HK-2 (cell line): ENCODE data around the gene TTLL4.

Experiments
- DNase-seq: peaks from one replicate; pipeline ENCODE4 v3.0.0-alpha.2; 2018; ENCODE audit not compliant: unreplicated experiment

Gene TTLL4

DNA sequence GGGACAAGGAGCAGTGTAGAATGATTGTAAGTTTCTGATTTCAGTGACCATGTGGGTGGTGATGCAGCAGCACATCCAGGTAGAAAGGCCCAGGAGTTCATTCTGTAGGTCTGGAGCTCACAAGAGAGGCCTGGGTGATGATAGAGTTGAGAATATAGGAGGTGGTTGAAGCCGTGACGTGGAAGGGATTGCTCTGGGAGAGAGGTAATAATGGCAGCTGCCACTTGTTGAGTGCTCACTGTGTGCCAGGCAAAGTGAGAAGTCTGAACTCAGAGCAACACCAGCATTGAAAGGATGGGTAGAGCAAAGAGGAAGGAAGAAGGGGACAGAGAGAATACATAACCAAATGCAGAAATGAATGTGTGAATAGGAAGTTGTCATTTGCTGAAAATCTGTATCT, 3.3 kb downstream of the TTLL4 start:
- no peak for DNase-seq

DNA sequence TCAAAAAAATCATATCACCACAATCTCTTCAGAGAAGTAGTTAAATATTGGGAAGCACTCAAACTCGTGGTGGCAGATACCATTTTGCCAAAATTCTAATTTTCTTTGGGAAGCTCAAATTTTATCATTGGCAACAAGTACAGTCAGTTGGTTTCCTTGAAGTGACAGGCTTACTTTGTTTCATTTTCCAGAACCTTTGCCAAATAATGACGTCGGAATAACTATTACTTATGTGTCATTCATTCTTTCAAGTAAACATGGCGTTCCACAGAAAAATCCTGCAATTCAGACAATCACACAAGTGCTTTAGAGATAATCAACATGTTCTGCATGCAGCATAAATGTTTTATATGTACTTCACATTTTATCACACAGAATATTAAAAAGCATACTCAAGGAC, 5.4 kb downstream of the TTLL4 start:
- no peak for DNase-seq

DNA sequence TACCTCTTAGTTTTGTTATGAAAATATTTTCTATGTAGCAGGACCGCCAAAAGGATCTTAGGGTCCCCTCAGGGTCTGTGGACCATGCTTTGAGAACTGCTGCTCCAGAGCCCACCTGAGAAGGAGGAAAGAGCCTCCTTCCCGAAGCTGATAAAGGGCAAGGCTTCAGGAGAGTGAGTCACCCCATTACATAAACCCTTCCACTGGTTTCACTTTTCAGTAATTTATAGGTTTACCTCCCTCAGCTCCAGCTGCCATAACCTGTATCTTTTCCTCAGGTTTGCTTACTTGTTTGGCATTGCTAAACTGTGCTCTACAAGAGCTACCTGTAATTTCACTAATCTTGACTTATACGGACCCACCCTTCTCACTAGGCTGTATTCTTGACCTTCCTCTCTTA, 6.6 kb downstream of the TTLL4 start:
- no peak for DNase-seq

DNA sequence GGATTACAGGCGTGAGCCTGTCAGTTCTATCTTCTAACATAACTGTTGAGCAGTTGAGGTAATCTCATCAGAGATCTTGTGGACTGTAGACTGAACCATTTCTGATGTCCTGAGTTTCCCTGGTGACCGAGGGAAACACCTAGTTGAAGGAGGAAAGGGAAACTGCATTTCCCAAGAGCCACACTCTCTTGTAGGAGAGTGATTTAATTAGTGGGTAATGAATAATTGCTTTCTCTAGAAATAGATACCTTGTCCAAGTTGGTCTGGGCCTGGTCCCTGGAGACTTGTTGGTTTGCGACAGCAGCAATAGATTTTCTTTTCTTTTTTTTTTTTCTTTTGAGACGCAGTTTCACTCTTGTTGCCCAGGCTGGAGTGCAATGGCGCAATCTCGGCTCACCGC, 7.4 kb downstream of the TTLL4 start:
- DNase-seq, result no peak

DNA sequence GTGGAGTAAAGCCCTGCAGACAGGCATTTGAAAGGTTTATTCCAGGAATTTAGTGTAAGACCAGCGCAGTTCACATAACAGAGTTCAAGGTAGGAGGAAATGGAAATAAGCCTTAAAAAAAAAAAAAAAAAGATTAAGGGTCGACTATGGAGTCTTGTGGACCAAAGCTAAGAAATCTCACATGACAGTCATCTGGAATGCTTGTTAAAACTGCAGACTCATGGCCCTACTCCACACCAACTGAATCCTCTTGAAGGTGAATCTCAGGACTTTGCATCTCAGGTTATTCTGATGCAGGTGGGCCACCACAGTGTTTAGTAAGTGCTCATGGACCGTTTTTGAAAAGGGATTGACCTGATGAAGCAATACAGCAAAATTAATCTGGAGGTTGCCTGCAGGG, 8.8 kb downstream of the TTLL4 start:
- DNase-seq, result no peak

DNA sequence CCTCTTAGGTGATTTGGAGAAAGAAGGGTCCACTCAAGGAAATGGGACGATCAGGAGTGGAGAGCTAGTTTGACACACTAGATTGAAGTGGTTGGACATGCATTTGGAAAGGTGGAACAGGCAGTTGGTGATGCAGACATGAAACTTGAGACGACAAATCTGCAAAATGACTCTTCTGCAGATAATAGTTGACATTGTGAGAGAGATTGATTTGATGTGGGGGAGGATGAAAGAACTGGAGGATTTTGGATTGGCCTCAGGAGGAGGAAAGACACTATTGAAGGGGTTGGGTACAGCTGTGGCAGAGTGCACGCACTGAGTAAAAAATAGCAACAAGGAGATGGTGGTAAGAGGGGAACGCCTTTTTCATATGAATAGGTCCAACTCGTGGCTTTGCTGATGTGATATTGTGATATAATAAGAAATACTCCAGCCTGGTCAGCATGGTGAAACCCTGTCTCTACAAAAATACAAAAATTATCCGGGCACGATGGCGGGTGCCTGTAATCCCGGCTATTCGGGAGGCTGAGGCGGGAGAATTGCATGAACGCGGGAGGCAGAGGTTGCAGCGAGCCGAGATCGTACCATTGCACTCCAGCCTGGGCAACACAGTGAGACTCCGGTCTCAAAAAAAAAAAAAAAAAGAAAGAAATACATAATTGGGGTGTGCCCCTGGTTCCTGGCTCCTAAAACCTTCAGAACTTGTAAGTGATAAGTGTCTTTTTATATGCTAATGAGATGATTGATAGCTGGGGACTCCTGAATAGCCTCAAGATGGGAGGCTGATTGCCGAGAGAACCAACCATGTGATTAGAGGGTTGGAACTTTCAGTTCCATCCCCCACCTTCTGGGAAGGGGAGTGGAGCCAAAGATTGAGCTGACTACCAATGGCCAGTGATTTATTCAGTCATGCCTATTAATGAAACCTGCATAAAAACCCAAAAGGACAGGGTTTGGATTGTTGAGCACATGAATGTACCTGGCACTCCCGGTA, 9.7 kb downstream of the TTLL4 start:
- DNase-seq, result no peak

DNA sequence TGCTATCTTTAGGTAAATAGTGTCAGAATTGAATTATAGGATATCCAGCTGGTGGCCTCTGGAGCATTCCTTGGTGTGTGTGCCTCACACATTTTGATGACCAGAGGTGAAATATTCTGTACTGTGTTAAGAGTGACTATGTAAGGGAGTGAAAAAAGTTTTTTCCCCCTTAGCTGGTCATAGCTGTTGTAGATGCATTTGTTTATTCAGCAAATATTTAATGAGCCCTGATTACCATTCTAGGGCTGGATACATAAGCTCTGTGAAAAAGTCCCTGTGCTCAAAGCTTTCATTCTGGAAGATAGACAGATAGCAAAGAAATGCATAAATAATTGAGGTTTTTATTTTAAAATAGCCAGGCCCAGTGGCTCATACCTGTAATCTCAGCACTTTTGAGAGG, 10.9 kb downstream of the TTLL4 start:
- DNase-seq, result no peak

DNA sequence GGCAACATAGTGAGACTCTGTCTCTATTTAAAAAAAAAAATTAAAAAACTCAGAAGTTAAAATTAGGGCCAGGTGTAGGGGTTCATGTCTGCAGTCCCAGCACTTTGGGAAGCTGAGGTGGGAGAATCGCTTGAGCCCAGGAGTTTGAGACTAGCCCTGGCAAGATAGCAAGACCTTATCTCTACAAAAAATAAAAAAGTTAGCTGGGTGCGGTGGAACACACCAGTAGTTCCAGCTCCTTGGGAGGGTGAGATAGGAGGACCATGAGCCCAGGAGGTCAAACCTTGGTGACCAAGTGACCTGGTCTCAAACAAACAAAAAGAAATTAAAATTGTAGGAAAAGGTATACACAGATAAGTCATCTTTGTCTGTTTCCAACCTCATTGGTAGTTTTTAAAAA, 11.3 kb downstream of the TTLL4 start:
- DNase-seq, result no peak

DNA sequence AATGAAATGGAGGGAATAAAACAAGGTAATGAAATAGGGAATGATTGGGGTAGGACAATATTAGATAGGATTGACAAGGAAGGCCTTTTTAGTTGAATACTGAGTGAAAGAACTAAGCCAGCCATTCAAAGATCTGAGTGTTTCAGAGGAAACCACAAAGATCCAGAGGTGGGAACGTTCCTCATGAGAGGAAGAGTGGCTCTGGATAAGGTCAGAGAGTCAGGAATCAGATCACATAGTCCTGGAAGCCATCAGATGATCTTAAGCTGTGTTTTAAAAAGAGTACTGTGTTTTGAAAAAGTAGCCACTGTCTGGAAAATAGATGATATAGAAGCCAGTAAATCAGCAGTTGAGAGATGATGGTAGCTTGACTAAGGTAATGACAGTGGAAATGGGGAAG, 11.8 kb downstream of the TTLL4 start:
- DNase-seq, result no peak

DNA sequence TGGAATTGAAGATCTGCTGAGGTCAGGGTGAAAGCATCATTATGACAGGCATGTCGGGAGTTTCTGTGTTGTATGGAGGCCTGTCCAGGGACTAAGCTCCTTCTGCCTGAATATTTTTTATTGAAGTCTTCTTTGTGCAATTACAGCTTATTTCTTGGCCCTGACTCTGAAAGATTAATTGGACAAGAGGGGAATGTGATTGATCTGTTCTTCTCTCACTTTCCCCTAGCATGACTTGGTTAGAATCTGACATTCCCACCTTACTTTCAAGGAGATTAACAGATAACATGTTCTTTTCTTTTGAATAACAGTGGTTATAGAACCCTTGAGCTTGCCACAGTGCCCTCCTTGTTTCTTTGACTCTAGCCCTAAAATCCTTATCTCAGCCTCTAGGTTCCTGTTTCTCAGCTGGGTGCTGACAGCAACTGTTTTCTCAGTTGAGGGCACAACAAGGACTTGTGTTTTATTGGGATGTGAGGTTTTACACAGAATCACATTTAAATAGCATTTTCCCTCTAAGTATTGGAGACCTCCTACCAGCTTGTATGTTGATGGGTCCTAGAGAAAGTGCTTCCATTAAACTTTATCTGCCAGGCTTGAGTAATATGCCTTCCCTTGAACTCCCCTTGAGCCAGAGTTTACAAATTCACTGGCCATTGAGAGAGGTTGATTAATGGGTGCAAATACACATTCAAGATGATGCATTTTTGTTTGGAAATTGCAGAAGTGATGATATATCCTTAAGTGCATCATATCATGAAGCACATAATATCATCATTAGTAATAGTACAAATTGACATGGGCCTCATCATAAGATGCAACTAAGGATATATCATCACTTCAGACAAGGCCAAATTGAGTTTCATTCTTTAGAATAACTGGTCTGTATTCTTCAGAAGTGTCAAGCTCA, 12.5 kb downstream of the TTLL4 start:
- DNase-seq, result no peak

DNA sequence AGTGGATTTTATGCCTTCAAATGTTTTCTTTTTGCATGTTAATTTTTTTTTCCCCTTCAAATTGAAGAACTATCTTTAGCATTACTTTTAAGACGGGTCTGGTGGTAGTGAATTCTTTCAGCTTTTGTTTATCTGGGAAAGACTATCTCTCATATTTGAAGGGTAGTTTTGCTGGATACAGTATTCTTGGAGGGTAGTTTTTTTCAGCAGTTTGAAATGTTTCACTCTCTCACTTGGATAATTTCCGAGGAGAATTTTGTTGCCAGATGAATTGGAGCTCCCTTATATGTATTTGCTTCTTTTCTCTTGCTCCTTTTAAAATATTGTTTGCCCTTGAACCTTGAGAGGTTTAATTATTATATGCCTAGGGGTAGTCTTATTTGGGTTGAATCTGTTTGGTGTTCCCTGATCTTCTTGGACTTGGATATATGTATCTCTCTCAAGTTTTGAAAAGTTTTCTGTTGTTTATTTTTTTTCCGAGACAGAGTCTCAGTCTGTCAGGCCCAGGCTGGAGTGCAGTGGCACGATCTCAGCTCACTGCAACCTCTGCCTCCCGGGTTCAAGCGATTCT, 15.5 kb downstream of the TTLL4 start:
- no peak for DNase-seq

DNA sequence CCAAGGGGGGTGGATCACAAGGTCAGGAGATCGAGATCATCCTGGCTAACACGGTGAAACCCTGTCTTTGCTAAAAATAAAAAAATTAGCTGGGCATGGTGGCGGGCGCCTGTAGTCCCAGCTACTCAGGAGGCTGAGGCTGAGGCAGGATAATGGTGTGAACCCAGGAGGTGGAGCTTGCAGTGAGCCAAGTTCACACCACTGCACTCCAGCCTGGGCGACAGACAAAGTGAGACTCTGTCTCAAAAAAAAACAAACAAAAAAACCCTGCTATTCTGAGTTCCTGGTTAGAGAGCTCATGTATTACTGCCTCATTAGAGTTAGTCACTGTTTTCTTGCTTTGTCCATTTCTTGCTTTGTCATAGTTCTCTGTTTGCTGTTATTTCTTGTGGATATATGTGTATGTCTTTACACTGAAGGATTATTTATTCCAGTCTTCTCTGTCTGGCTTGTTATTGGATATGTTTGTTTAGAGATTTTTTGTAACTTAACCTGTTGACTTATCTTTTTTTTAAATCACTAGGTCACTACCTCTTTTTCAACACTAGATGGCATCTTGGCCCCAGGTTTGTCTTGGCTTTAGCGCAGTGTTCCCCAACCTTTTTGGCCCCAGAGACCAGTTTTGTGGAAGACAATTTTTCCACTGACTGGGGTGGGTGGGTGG, 17.0 kb downstream of the TTLL4 start:
- no peak for DNase-seq

DNA sequence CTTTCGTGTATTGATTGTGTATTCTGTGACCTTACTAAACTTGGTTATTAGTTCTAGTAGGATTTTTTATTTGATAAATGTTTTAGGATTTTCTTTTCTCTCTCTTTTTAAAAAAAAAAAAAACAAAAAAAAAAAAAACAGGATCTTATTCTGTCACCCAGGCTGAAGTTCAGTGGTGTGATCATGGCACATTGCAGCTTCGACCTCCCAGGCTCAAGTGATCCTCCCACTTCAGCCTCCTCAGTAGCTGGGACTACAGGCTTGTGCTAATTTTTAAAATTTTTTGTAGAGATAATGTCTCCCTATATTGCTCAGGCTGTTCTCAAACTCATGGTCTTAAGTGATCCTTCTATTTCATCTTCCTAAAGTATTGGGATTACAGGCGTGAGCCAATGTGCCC, 19.0 kb downstream of the TTLL4 start:
- no peak for DNase-seq

DNA sequence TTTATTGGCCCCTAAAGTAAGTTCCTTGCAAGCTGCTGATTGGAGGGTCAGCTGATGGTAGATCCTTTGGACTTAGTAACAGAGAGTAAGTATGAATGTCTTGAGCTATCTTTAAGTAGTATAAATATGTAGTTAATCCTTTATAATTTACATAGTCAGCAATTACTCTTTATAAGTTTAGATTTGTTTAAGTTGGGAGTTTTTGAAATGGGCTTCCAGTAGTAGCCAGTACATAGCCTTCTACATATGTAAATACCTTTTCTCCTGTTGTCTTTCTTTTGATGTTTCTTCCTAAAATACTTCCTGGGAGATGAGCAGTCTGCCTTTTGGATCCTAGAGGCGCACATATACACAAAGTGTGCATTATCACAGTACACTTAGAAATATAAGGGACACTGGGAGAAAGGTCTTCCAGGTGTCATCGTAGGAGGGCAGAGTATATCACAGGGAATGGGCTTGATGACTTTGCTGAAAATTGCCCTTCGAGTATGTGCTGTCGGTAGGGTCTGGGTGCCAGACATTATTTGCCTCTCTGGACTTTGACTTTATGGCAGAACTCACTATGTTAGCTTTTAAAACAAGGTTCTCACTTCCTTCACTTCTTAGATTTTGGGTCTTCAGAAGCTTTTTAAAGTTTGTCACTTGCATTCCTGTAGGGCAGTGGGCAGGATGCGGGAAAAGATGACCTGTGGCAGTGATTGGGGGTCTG, 21.6 kb downstream of the TTLL4 start:
- DNase-seq, result no peak

DNA sequence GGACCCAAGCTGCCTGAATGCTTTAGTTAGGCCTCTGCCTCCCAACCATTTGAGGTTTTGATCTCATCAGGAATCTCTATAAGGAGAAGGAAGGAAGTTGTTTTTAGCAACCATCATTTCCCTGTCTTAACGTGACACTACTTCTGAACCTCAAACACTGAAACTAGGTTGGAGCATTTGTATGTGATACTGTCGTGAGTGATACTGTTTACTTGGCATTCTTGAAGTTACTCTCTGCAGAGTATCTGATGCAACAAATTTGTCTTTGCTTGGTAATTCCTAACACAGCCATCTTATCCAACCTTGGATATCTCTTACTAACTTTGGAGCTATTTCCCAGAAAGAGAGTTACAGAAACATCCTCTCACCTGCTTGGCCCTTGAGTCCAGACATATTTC, 22.1 kb downstream of the TTLL4 start:
- no peak for DNase-seq

DNA sequence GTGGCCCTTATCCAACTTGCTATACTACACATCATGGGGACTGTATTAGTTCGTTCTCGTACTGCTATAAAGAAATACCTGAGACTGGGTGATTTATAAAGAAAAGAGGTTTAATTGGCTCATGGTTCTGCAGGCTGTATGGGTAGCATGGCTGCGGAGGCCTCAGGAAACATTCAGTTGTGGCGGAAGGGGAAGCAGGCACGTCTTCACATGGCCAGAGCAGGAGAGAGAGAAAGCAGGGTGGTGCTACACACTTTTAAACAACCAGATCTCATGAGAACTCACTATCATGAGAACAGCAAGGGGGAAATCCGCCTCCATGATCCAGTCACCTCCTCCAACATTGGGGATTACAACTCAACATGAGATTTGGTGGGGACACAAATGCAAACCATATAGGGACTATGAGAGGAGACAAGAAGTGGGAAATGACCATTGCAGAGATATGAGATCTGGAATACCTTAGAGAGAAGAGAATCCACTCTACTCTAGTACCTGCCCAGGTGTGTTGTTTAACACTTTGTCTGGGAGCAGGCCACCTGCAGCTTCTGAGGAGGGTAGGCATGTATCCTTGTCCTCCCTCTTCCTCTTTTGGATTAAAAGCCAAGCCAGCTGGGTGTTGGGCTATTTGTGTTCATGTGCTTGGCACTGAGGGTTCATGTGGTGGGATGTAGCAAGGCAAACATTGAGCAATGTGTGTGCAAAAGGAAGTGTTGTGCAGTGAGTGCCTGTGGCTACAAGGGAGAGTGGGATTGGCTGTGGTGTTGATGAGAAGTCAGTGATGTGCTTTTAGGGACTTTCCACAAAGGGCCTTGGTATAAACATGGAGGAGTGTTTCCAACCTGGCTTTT, 22.8 kb downstream of the TTLL4 start:
- DNase-seq, result peak; percentile 32

DNA sequence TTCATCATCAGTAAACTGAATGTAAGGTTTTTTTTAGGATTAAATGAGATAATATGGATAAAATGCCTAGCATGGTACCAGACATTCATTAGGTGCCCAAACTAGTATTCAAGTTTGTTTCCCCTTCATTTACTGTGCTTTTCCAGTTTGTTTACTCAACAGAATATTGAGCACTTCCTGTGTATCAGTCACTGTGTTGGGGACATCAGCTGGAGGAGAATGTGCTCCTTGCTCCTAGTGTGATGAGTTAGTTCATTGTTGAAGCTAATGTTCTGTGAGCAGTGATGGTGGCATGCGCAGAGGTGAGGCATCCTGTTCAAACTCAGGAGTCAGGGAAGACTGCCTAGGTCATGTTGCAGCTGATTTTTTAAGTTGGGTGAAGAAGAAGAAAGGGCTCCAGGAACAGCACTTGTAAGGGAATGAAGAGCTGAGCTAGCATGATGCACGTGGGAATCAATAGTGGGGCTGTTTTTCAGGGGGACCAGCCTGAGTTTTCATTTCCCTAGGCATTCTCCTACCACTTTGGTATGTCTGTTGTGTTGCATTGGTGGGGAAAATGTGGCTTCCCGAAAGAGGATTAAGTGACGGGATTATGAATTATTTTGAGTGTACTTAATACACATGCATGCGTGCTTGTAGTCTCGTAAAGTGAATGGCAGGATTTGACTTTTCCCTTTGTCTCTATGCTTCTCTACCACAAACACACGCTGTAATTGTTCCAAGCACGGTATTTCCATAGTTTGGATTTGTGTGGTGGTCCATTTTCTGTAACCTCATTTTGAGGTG, 23.7 kb downstream of the TTLL4 start:
- no peak for DNase-seq

DNA sequence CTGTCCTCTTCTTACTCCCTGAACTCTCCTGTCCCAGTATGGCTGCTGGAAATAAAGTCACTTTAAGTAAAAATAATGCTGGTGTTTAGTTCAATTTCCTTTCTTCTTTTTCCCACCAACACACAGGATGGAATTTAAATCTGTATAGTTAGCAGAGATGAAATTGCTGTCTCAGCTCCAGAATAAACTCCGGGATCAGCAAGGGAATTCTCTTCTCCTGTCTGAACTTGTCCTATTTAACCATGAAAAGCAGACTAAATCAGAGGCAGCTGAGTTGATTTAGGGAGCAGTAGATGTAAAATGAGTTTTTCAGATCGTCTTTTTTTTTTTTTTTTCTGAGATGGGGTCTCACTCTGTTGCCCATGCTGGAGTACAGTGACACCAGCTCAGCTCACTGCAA, 25.9 kb downstream of the TTLL4 start:
- no peak for DNase-seq

DNA sequence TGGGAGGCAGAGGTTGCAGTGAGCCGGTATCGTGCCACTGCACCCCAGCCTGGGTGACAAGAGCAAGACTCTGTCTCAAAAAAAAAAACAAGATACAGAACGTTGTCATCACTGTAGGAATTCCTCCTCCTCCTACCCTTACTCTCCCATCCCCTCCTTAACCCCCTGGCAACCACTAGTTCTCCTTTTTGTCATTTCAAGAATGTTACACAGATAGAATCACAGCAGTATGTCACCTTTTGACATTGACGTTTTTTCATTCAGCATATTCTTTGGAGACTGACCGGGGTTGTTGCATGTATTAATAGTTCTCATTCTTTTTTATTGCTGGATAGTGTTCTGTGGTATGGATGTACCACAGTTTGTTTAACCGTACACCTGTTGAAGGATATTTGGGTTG, 32.4 kb downstream of the TTLL4 start:
- no peak for DNase-seq

DNA sequence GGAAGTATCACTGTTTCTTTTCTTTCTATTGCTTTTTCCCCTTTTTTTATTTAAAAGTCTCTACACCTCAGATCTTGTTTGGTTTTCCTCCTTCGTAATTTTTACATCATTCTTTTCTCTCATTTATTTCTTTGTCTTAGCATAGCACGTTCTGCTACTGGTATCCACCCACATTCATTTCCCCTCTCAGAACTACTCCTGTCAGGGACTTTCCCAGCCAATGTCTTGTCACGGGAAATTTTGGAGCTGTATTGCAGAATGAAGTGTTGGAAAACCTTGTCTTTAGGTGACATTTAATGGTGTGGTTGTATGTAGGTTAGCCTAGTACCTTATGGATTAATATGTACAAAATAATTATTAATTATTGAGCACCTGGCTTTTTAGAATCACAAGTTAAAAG, 34.0 kb downstream of the TTLL4 start:
- no peak for DNase-seq
